ENCODE measurements around the gene CDH15. TPM values are rescaled to one million over a fixed set of nuclear protein-coding genes. Genes with fewer than 3 reads are reported as not detected.
"Not testable (repeated sequence)": the region's sequence is repeated elsewhere in the genome, so short reads cannot be mapped to it uniquely, and the experiment has no call there.

CDH15 gene
- total RNA-seq, 1 donor from 2014 or later: not detected

- intact Hi-C loops (cut with micrococcal nuclease): loop anchor here (5.0 kb wide), 2 partner anchors 263 to 318 kb away; partner anchors contain the start of genes RPL13 and SPG7
- peaks cover 10% of the 10 kb centered on the region for H3K4me1 Mint-ChIP-seq (ENCODE audit: low read depth)
- H3K27me3 Mint-ChIP-seq (ENCODE audit: low read depth); H3K27ac Mint-ChIP-seq; DNase-seq (ENCODE audit: low spot score); H3K4me3 Mint-ChIP-seq (ENCODE audit: low read depth); H3K9me3 Mint-ChIP-seq; H3K36me3 Mint-ChIP-seq (ENCODE audit: low read depth): not testable (repeated sequence)
Measured at GRCh38 chr16:89244264-89244663, 72.7 kb downstream of the CDH15 start.

- H3K27ac Mint-ChIP-seq: no peak overlapping the region
- intact Hi-C loops (cut with micrococcal nuclease): loop anchor here (5.0 kb wide), 2 partner anchors 263 to 318 kb away; partner anchors contain the start of genes RPL13 and SPG7
- H3K4me1 Mint-ChIP-seq (ENCODE audit: low read depth): peaks cover 10% of the 10 kb centered on the region
Measured at GRCh38 chr16:89244754-89245153, 73.2 kb downstream of the CDH15 start.

More at GRCh38 chr16:89244754-89245153, 73.2 kb downstream of the CDH15 start:
- peaks cover 3% of the 10 kb centered on the region for H3K36me3 Mint-ChIP-seq (ENCODE audit: low read depth)
- DNase-seq (ENCODE audit: low spot score): no peak
- no peaks in the 10 kb centered on the region for H3K27me3 Mint-ChIP-seq (ENCODE audit: low read depth)
- peaks cover 1% of the 10 kb centered on the region for H3K9me3 Mint-ChIP-seq
- H3K4me3 Mint-ChIP-seq (ENCODE audit: low read depth): no peak overlapping the region

Other genes with a start within 250 kb of the CDH15 start
- gene CBFA2T3, start 194.5 kb upstream of the CDH15 start, total RNA-seq: 0.23 and 0.30 TPM in 2 replicates
- 36.3 and 39.8 TPM in 2 replicates for gene ACSF3, start 77.9 kb upstream of the CDH15 start, total RNA-seq
- 0.71 and 1.1 TPM in 2 replicates for gene SLC22A31, start 28.8 kb downstream of the CDH15 start, total RNA-seq
- 5.6 and 7.7 TPM in 2 replicates for gene ZNF778, start 46.0 kb downstream of the CDH15 start, total RNA-seq